ENCODE results near the gene FTO.
"Not testable (repeated sequence)": the region's sequence is repeated elsewhere in the genome, so short reads cannot be mapped to it uniquely, and the experiment has no call there.

The FTO gene

DNA sequence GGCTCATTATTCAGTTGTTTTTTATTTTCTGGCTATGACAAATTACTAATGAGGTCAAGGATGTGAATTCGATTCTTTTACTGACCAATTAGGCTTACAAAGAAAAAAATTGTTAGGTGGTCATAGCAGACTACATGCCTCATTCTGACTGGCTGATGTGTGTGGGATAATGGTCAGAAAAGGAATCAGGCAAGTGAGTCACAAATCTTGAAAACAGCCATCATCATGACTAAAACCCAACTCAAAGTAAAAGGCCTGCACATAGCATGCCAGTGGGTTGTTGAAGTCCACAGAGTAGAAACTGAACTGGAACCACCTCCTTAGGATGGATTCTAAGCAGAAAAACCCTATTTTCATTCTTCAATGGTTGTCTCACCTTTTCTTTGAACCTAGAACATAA, 8.9 kb upstream of the FTO start:
- no peaks in the 10 kb centered on the region for H3K27me3 ChIP-seq (ENCODE audit: insufficient read depth, low read depth)
- no peak overlapping the region for H3K9ac ChIP-seq
- H2AFZ ChIP-seq (ENCODE audit: low read depth) = no peak overlapping the region
- H3K4me1 ChIP-seq (ENCODE audit: low read depth, poor library complexity, severe bottlenecking) = no peaks in the 10 kb centered on the region
- no peaks in the 10 kb centered on the region for H3K79me2 ChIP-seq (ENCODE audit: insufficient read depth, low read depth)
- no peaks in the 10 kb centered on the region for H4K20me1 ChIP-seq (ENCODE audit: insufficient read depth)
- no peak overlapping the region for H3K4me3 ChIP-seq (IDR thresholded peaks at IDR 0.05; ENCODE audit: insufficient read depth, low read depth, low read length)
- TF ChIP-seq, protein P1, sequence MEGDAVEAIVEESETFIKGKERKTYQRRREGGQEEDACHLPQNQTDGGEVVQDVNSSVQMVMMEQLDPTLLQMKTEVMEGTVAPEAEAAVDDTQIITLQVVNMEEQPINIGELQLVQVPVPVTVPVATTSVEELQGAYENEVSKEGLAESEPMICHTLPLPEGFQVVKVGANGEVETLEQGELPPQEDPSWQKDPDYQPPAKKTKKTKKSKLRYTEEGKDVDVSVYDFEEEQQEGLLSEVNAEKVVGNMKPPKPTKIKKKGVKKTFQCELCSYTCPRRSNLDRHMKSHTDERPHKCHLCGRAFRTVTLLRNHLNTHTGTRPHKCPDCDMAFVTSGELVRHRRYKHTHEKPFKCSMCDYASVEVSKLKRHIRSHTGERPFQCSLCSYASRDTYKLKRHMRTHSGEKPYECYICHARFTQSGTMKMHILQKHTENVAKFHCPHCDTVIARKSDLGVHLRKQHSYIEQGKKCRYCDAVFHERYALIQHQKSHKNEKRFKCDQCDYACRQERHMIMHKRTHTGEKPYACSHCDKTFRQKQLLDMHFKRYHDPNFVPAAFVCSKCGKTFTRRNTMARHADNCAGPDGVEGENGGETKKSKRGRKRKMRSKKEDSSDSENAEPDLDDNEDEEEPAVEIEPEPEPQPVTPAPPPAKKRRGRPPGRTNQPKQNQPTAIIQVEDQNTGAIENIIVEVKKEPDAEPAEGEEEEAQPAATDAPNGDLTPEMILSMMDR (conservative IDR thresholded peaks at IDR 0.05; ENCODE audit: low read depth, low read length) = no peak
- no peak overlapping the region for H3K27ac ChIP-seq
- H3K4me2 ChIP-seq = no peak overlapping the region
- no peaks in the 10 kb centered on the region for H3K36me3 ChIP-seq (ENCODE audit: insufficient read depth)

DNA sequence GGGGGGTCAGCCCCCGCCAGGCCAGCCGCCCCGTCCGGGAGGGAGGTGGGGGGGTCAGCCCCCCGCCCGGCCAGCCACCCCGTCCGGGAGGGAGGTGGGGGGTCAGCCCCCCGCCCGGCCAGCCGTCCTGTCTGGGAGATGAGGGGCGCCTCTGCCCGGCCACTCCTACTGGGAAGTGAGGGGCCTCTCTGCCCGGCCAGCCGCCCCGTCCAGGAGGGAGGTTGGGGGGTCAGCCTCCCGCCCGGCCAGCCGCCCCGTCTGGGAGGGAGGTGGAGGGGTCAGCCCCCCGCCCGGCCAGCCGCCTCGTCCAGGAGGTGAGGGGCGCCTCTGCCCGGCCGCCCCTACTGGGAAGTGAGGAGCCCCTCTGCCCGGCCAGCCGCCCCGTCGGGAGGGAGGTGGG, 5.7 kb upstream of the FTO start:
- not testable (repeated sequence) for H3K36me3 ChIP-seq (ENCODE audit: insufficient read depth); H3K4me3 ChIP-seq (IDR thresholded peaks at IDR 0.05; ENCODE audit: insufficient read depth, low read depth, low read length); H3K79me2 ChIP-seq (ENCODE audit: insufficient read depth, low read depth)

DNA sequence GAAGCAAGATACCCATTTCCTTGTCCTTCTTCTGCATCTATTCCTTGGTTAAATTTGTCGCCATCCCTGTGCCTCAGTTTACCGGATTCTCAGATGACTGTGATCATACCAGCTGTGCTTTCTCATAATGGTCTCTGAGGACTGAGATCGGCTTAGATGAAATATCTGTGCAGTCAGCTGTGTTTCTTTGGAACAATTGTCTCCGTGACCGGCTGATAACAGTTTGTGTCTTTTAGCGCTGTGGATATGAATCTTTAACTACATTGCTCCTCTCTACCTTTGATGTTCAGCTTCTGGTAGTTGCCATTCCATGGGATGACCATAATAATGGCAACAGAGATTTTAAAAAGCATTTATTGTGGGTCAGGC, 473 bp downstream of the FTO start:
- H3K79me2 ChIP-seq (ENCODE audit: insufficient read depth, low read depth) = peaks cover 25% of the 10 kb centered on the region

More for the DNA sequence above, 5.7 kb upstream of the FTO start:
- H2AFZ ChIP-seq (ENCODE audit: low read depth); H3K4me2 ChIP-seq; H3K9ac ChIP-seq; H3K4me1 ChIP-seq (ENCODE audit: low read depth, poor library complexity, severe bottlenecking); H3K27me3 ChIP-seq (ENCODE audit: insufficient read depth, low read depth); H4K20me1 ChIP-seq (ENCODE audit: insufficient read depth); H3K27ac ChIP-seq: not testable (repeated sequence)

DNA sequence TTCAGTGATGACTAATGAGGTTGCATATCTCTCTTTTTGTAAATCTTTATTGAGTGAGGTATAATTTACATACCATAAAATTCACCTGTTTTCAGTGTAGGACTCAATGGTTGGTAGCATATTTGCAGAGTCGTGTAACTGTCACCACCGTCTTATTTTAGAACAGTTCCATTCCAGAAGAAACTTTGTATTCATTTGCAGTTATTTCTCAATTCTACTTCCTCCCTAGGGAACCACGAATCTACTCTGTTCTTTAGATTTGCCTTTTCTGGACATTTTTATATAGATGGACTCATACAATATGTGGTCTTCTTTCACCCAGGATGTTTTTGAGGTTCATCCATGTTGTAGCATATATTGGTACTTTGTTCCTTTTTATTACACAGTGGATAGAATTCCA, 3.7 kb downstream of the FTO start:
- H3K9ac ChIP-seq = no peak overlapping the region
- peaks cover 25% of the 10 kb centered on the region for H3K79me2 ChIP-seq (ENCODE audit: insufficient read depth, low read depth)

More for the DNA sequence above, 473 bp downstream of the FTO start:
- Histone ChIP-seq H4K20me1 (ENCODE audit: insufficient read depth) (no peaks in the 10 kb centered on the region), H3K4me3 (IDR thresholded peaks at IDR 0.05; ENCODE audit: insufficient read depth, low read depth, low read length) (peak overlapping the region; percentile 35), H3K36me3 (ENCODE audit: insufficient read depth) (no peaks in the 10 kb centered on the region), H3K4me2 (peak overlapping the region; percentile 96), H3K27ac (no peak overlapping the region), H3K4me1 (ENCODE audit: low read depth, poor library complexity, severe bottlenecking) (peaks cover 18% of the 10 kb centered on the region), H3K27me3 (ENCODE audit: insufficient read depth, low read depth) (no peaks in the 10 kb centered on the region), H2AFZ (ENCODE audit: low read depth) (peak overlapping the region; percentile 86), H3K9ac (peak overlapping the region; percentile 47; the same call in 1 of the 2 replicates)
- TF ChIP-seq, protein P1 (conservative IDR thresholded peaks at IDR 0.05; ENCODE audit: low read depth, low read length) = no peak

DNA sequence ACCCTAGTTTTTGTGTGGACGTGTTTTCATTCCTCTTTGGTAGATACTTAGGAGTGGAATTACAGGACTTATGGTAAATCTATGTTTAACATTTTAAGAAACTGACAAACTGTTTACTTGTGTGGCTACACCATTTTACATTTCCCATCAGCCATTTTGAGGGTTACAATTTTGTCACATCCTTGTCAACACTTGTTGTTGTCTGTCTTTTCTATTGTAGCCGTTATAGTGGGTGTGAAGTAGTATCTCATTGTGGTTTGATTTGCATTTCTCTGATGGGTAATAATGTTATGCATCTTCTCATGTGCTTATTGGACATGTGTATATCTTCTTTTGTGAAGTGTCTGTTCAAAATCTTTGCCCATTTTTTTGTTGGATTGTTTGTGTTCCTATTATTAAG, 4.5 kb downstream of the FTO start:
- H3K9ac ChIP-seq = no peak overlapping the region
- H2AFZ ChIP-seq (ENCODE audit: low read depth) = no peak overlapping the region
- H3K4me1 ChIP-seq (ENCODE audit: low read depth, poor library complexity, severe bottlenecking) = peaks cover 18% of the 10 kb centered on the region
- no peaks in the 10 kb centered on the region for H3K27me3 ChIP-seq (ENCODE audit: insufficient read depth, low read depth)
- H4K20me1 ChIP-seq (ENCODE audit: insufficient read depth) = no peaks in the 10 kb centered on the region
- H3K4me2 ChIP-seq = no peak overlapping the region
- TF ChIP-seq, protein P1 (conservative IDR thresholded peaks at IDR 0.05; ENCODE audit: low read depth, low read length) = no peak
- H3K36me3 ChIP-seq (ENCODE audit: insufficient read depth) = no peaks in the 10 kb centered on the region
- no peak overlapping the region for H3K4me3 ChIP-seq (IDR thresholded peaks at IDR 0.05; ENCODE audit: insufficient read depth, low read depth, low read length)
- no peak overlapping the region for H3K27ac ChIP-seq
- peaks cover 25% of the 10 kb centered on the region for H3K79me2 ChIP-seq (ENCODE audit: insufficient read depth, low read depth)

More for the DNA sequence above, 3.7 kb downstream of the FTO start:
- H3K4me1 ChIP-seq (ENCODE audit: low read depth, poor library complexity, severe bottlenecking) = peaks cover 18% of the 10 kb centered on the region
- H3K36me3 ChIP-seq (ENCODE audit: insufficient read depth) = no peaks in the 10 kb centered on the region
- no peak overlapping the region for H3K4me3 ChIP-seq (IDR thresholded peaks at IDR 0.05; ENCODE audit: insufficient read depth, low read depth, low read length)
- TF ChIP-seq, protein P1 (conservative IDR thresholded peaks at IDR 0.05; ENCODE audit: low read depth, low read length) = no peak
- H2AFZ ChIP-seq (ENCODE audit: low read depth) = no peak overlapping the region
- H3K4me2 ChIP-seq = no peak overlapping the region
- no peak overlapping the region for H3K27ac ChIP-seq
- H4K20me1 ChIP-seq (ENCODE audit: insufficient read depth) = no peaks in the 10 kb centered on the region
- no peaks in the 10 kb centered on the region for H3K27me3 ChIP-seq (ENCODE audit: insufficient read depth, low read depth)
